GM10266 (cell line): ENCODE results near the gene CDH4.

Experiments
- DNase-seq: peaks from one replicate; pipeline ENCODE4 v3.0.0; 2012; ENCODE audit errors: extremely low spot score
- CTCF ChIP-seq: IDR thresholded peaks from 2 replicates; pipeline ENCODE4 v1.5.1; 2012; ENCODE audit warnings: mild to moderate bottlenecking, low read depth; ENCODE audit not compliant: control insufficient read depth, insufficient read depth; ENCODE audit errors: missing control alignments

The CDH4 gene

GRCh38 chr20:61380545-61380915 lies 128.5 kb downstream of the CDH4 start:
- TF ChIP-seq CTCF = no peak

DNA sequence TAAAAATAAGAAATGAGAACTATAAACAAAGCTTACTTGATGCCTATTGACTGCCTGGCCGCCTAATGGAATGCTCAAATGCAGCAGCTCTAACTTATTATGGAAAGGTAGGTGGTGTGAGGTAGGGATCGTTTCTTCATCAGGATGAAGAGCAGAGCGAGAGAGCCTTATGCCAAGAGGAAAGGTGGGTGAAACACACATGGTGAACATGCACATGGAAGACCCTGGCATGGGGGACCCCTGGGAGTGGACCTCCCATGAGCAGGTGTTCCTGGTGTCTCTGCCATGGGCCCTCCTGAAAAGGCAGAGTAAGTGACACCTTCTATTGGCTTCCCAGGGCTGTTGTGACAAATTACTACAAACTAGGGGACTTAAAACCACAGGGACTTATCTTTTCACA lies 130.1 kb downstream of the CDH4 start:
- no peak for DNase-seq
- no peak for TF ChIP-seq CTCF

More at GRCh38 chr20:61380545-61380915, 128.5 kb downstream of the CDH4 start:
- DNase-seq = no peak

GRCh38 chr20:61385296-61385695 lies 133.2 kb downstream of the CDH4 start:
- DNase-seq = no peak
- TF ChIP-seq CTCF = no peak

DNA sequence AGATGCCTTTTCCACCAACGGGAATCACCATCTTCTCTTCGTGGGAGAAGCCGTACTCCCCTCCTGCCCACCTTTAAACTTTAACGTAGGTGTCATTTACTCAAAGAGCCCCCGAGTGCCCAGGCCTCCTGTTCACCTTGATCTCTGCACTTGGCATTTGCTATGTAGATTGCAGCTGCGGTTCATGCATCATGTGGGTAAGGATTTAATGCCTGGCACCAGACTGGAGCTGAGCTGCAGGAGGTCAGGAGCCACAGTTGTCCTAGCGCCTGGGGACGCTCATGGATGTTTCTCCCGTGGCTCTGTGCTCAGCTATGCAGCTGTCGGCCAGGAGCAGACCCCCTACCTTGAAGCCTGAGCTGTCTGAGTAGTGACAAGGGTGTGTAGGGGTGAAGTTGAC lies 133.7 kb downstream of the CDH4 start:
- no peak for DNase-seq
- TF ChIP-seq CTCF = no peak

GRCh38 chr20:61387204-61387953 lies 135.3 kb downstream of the CDH4 start:
- no peak for TF ChIP-seq CTCF
- DNase-seq = no peak

- no peak for DNase-seq
- TF ChIP-seq CTCF = no peak
Measured at GRCh38 chr20:61387954-61388348, 135.9 kb downstream of the CDH4 start.

DNA sequence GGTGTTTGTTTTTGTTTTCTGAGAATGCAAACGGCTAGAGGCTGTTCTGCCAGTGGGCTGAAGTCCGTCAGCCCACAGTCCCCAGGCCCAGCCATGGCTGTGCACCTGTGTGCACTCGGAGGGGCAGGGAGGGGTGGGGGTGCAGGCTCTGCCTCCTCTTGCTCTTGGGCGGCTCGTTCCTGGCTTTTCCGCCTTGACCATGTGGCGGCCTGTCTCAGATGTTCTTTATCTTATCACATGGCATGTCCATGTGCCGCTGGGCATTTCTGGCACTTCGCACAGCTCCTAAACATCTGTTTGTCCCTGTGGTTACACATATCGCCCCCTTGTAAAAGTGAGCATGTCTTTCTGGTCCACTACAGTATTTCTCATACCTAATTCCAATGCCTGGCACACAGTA lies 137.0 kb downstream of the CDH4 start:
- no peak for TF ChIP-seq CTCF
- DNase-seq = no peak
